Measurements from ENCODE around the gene DCAF15.

The DCAF15 gene

DNA sequence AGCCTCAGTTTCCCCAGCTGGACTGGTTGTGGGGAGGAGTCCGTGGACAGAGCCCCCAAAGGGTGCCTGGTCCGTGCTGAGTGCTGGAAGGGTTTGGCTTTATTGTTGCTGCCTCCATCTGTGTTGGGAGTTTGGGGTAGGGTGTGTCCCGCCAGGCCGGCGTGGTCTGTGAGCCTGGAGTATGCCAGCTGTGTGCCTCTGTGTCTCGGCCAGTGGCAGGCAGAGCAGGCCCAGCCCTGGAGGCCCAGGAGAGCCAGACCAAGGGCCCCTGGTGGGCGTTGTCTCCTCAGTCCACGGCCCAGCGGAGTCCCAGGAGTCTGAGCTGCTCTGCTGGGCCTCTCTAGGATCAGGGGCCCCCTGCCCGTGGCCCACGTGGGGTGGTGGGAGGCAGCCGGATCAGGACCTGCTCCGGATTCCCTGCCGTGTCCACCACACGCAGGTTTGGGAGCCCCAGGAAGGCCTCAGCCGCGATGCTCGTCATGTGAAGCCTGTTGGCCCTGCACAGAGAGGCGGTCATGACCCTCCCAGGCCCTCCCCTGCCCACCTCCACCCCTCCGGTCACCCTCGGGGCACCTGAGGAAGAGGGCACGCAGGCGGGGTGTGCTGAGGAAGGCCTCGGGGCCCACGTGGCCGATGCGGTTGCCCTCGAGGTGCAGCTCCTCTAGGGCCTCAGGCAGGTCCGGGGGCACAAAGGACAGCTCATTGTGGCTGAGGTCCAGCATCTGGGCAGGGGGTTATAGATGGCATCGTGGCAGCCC, 20.7 kb upstream of the DCAF15 start:
- no peak for DNase-seq

DNA sequence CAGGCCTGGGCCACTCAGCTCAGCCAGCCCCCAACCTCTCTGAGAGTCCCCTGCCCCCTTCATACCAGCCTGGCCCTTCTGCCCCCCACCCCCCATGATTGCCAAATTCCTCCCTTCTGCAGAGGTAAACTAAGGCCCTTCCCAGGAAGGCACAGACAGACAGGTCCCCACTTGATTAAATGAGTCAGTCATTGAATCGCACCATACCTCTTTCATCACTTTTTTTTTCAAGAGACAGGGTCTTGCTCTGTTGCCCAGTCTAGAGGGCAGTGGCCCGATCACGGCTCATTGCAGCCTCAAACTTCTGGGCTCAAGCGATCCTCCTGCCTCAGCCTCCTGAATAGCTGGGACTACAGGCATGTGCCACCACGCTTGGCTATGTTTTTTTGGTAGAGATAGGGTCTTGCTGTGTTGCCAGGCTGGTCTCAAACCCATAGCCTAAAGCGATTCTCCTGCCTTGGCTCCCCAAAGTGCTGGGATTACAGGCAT, 20.1 kb upstream of the DCAF15 start:
- no peak for DNase-seq

DNA sequence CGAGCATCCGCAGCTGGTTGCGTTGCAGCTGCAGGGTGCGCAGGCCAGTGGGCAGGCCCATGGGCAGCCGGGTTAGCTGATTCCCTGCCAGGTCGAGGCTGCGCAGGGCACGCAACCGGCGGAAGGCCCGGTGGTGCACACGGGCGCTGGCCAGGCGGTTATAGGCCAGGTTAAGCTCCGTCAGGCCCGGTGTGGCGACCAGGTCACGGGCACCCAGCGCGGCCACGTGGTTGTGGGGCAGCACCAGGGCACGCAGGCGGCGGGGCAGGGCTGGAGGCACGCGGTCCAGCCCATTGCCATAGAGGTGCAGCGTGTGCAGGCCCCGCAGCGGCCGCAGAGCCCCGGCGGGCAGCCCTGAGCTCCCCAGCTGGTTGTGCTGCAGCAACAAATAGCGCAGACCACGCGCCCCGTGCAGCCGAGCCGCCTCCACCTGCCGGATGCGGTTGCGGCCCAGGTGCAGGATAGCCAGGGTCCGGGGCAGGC, 19.4 kb upstream of the DCAF15 start:
- no peak for DNase-seq

DNA sequence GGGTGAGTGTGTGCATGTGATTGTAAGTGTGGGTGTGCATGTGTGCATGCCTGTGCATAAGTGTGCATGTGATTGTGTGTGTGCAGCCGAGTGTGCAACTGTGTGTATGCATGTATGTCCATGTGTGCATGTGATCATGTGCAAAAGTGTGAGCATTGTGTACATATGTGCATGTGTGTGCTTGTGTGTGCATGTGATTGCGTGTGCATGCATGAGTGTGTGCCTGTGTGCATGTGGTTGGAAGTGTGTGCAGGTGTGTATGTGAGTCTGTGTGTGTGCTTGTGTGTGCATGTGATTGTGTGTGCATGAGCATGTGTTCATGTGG, 17.6 kb upstream of the DCAF15 start:
- DNase-seq: no peak

DNA sequence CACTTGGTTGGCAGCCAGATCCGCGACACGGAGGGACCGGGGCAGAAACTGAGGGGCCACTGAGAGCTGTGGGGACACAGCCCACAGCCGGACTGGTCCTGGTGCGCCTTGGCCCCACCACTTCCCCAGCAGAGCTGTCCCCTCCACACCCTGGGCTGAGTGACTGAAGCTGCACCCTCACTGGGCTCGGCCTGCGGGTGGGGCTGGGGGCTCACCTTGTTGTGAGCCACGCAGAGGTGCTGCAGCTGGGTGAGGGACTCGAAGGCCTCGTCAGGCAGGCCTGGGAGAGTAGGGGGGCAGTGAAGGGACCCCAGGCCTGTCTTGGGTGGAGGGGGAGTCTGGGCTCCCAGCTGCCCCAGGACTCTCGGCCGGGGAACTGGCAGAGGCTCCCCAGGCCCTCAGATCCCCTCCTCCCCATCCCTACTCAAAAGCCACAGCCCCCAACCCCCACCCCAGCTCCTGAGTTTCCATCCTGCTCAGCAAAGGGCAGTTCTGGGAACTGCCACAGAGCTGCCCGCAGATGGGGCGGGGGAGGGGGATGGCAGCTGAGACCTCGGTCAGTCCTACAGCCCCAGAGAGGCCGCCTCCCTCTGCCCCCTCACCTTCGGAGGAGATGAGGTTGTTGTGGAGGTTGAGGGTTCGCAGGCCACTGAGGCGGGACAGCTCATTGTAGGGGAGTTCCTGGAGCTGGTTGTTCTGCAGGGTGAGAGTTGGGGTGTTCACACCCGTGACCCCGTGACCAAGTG, 16.4 kb upstream of the DCAF15 start:
- no peak for DNase-seq

DNA sequence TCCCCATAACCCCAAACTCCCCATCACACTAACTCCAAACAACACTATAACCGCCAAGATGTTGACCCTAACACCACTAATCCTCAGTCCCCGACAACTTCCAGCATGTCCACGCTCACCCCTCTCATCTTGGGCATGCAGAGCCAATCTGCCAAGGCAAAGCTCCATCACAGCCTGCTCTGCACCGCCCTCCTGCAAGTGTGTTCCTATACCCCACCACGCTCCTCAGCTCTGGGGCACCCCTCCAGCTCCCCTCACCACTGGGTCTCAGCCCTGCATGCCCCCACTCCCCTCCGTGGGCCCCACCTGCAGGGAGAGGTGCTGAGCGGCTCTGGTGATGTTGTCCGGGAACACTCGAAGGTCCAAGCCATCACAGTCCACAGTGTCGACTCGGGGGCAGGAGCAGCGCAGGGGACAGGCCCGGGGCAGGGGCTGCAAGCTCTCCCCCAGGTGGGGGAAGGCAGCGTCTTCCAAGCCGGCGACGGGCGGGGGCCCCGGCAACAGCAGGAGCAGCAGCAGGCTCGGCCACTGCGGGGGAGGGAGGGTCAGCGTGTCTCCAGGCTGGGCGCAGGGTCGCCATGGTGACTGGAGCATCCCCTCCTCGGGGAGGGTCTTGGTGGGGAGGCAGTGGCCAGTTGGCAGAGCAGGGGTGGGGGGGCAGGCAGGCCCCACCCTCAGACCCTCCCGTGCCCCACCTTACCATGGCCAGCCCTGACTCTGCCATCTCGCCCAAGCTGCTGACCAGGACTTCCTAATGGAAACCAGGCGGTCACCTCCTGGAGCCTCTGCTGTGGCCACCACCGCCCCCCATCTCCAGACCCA, 14.6 kb upstream of the DCAF15 start:
- DNase-seq: no peak

DNA sequence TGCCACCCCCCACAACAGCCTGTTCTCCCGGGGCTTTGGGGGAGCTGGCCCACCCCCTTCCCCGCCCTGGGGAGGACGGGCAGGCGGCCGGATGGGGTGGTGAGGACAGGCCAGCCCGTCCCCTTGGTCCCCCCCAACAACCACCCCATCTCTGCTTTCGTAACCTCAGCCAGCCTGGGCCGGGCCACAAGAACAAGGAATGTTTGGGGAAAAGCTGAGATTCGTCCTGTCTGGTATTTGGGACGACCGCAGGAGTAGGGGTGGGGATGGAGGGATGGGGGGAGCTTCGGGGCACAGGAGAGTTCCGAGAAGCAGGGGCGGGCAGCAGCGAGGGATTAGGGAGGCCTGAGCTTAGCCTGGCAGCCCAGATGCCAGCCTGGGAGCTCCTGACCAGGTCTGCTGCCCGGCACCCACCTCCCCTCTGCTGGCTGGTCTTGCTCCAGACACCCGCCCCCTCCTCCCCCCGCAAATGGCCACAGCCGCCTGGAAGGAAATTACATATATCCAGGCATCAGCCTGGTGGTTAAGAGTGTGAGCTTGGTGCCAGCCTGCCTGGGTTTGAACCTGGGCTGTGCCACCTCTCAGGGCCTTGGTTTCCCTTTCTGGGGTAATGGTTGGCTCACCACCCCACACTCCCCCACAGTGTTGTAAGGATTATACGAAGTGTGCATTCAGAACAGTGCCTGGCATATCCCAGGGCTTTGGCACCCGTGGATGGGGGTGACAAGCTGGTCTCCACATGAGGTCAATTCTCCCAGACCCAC, 13.8 kb upstream of the DCAF15 start, which contains the start of gene PODNL1:
TSS of gene PODNL1 (minus strand) at position 117 of the 764 bp plus-strand sequence. CDS start 236 bp downstream, outside the sequence.
- no peak for DNase-seq

DNA sequence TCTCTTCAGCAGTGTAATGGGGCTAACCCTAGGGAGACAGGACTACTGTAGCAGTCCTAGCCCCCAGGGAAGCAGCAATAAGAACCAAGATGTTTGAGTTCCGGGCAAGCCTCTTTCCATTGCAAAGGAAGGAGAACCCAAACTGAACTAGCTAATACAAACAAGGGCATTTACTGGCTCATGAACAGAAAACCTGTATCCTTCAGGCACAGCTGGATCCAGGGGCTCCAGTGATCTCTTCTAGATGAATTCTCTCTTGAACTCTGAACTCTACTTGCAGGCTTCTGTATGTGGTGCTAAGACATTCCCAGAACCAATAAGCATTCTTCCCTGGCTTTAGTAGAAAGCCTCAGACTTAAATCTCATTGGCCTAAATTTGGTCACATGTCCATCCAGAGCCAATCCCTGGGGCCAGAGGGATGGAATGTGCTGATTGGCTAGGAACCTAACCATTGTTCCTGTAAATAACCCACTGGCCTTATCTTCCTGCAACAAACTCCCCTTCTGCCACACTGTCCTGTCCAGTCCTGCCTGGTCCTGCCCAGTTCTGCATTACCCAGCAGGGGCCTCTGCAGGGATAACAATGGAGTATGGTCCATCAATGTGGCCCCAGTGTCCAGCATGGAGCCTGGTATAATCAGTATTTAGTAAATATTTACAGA, 10.2 kb upstream of the DCAF15 start:
- no peak for DNase-seq

DNA sequence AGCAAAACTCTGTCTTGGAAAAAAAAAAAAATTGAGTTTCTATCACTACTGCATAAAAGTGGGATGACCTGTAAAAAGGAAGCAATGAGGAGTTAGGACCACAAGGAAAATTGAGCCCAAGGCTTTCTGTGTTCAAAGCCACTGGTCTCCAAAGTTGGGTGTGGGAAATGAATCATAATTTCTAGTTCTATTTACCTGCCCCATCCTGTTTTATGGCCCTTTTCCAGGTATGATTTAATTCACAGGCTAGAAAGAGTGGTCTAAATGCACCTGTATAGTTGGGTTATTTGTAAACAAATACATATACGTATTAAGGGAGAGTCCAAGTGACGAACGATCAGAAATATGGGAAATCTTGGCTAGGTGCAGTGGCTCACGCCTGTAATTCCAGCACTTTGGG, 5.9 kb upstream of the DCAF15 start:
- no peak for DNase-seq

DNA sequence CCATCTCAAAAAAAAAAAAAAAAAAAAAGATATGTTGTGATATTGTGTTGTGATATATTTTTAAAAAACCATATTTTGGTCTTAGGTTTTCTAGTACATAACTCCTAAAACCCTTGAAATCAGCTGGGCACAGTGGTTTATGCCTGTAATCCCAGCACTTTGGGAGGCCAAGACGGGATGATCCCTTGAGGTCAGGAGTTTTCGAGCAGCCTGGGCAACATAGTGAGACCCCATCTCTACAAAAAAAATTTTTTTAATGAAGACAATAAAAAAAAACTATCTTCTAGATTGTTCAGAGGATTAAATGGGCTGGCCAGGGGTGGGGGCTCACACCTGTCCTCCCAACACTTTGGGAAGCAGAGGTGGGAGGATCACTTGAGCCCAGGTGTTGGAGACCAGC, 1.3 kb upstream of the DCAF15 start:
- DNase-seq: no peak

DNA sequence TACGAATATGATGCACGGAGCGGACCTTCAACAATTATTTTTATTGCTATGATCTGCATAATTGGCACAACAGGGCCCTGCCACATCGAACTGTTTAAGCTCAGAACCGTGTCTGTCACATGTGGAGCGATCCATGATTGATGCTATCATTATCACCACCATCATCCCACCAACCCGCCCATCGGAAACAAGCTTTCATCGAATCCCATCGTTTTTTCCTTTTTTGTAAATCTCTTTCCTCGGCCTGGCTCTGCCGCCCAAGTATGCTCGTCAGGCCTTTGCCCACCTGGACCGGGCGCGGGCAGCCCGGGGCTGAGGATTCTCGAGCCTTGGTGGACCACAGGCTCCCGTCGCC, 533 bp upstream of the DCAF15 start:
- DNase-seq: no peak

DNA sequence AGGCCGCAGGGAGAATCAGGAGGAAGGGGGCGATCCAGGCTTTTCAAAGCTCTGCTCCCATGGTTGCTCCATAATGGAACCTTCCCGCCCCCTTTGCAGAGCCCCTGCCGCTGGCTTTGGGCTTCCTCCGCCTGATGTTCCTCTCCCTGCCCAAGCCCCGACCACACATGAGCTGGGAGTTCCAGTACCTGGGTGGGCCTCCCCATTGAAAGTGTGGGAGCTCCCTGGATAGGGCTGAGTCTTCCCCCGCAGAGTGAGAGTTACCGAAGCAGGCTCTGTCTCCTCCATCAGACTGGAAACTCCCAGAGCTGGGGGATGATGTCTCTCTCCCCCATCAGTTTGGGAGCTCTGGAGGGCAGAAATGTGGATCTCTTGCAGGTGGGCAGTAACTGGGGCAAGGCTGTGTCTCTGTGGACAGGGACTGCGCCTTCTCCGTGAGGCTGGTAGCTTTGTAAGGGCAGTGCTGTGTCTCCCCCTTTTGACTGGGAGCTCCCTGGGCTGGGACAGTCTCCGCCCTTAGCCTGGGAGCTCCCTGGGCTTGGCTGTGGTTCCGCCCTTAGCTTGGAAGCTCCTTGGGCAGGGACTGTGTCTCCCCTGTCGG, 722 bp downstream of the DCAF15 start:
- no peak for DNase-seq

DNA sequence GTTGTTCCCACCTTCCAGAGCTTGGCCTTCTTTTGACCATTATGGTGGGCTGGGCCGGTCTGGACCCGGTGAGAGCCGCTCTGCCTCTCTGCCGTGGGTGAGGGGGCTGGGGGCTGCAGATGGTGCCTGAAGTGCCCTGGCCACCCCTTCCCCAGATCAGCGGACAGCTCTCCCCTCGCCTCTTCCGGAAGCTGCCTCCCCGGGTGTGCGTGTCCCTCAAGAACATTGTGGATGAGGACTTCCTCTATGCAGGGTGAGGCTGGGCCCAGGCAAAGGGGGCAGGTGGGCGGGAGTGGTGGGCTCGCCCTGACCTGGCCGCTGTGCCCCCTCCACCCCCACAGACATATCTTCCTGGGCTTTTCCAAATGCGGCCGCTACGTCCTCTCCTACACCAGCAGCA, 1.9 kb downstream of the DCAF15 start:
- no peak for DNase-seq

DNA sequence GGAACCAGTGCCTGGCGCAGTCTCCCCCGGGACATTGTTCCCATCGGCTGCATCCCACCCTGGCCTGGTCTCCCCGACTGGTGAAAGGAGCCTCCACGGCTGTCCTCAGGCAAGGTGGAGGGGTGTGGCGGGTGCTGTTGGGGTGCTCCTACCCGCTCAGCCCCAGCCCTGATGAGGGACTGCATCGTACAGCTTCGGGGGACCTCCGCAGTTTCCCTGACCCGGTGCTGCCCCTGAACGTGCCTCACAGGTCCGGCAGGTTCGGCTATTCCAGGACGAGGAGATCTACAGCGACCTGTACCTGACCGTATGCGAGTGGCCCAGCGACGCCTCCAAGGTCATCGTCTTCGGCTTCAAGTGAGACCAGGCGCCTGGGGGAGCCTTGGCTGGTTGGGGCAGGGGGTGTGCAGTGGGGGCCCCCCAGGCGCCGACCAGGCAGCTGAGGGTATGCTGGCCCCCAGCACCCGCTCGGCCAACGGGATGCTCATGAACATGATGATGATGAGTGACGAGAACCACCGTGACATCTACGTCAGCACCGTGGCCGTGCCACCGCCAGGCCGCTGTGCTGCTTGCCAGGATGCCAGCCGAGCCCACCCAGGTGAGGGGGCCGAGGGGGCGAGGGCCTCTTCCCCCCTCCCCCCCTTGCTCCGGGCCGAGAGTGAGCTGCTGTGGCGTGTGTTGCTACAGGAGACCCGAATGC, 3.5 kb downstream of the DCAF15 start:
- DNase-seq: no peak

DNA sequence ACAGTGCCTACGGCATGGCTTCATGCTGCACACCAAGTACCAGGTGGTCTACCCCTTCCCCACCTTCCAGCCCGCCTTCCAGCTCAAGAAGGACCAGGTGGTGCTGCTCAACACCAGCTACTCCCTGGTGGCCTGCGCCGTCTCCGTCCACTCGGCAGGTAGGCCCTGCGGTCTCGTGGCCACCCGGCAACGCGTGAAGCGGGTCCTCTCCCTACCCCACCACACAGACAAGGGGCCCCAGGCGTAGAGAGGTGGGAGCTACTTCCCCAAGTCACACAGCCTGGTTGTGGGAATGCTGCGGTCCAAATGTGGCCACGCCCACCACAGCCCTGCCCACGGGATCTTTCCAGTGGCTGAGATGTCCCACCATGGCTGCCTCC, 4.0 kb downstream of the DCAF15 start:
- no peak for DNase-seq

DNA sequence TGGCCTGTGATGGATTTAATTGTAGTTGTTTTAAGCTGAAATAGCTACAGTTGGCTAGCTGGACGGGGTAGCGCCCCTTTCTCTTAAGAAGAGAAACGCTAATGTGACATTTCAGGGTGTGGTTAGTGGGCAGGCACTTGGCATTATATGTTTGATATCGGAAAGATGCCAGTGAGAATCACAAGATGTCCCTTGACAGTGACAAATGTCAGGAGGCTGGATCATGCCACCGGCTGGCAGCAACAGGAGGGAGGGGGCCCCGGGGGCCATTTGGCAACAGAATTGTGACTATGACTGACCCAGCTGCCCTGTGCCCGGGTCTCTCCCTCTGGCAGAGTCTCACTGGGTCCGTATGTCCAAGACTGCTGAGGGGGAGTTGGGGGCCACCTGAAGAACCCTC, 4.7 kb downstream of the DCAF15 start:
- no peak for DNase-seq

DNA sequence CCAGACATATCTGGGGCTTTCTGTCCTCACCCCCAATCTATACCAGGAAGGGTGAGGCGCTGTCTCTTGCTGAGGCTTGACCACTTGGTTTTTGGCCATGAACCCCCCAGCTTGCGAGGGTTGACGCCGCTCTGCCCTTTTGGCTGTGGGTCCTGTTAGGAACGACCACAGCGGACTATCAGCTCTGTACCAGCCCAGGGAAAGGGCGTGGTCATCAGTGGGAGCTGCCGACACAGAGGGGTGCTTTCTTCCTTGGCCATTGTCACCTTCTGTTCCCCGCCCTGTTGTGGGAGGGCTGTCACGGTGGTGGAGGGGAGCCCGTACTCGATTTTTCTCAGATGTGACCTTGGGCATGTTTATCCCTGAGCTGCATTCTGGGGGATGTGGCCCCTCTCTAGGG, 5.7 kb downstream of the DCAF15 start:
- DNase-seq: no peak

DNA sequence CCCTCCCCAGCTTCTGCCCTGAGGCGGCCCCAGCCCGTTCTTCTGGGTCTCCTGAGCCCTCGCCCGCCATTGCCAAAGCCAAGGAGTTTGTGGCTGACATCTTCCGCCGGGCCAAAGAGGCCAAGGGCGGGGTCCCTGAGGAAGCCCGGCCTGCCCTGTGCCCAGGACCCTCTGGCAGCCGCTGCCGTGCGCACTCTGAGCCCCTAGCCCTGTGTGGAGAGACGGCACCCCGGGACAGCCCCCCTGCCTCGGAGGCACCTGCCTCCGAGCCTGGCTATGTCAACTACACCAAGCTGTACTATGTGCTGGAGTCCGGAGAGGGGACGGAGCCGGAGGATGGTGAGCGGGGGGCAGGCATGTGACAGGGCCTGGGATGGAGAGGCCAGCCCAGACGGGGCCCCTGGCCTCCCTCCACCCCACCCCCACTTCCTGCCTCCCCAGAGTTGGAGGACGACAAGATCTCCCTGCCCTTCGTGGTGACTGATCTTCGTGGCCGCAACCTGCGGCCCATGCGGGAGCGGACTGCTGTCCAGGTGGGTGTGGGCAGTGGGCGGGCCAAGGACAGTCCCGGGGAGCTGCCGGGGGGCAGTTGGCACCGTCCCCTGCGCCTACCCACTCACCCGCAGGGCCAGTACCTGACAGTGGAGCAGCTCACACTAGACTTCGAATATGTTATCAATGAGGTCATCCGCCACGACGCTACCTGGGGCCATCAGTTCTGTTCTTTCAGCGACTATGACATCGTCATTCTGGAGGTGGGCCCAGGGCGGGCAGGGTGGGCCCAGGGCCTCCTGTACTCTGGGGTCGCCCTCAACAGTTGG, 7.0 kb downstream of the DCAF15 start:
- DNase-seq: no peak

DNA sequence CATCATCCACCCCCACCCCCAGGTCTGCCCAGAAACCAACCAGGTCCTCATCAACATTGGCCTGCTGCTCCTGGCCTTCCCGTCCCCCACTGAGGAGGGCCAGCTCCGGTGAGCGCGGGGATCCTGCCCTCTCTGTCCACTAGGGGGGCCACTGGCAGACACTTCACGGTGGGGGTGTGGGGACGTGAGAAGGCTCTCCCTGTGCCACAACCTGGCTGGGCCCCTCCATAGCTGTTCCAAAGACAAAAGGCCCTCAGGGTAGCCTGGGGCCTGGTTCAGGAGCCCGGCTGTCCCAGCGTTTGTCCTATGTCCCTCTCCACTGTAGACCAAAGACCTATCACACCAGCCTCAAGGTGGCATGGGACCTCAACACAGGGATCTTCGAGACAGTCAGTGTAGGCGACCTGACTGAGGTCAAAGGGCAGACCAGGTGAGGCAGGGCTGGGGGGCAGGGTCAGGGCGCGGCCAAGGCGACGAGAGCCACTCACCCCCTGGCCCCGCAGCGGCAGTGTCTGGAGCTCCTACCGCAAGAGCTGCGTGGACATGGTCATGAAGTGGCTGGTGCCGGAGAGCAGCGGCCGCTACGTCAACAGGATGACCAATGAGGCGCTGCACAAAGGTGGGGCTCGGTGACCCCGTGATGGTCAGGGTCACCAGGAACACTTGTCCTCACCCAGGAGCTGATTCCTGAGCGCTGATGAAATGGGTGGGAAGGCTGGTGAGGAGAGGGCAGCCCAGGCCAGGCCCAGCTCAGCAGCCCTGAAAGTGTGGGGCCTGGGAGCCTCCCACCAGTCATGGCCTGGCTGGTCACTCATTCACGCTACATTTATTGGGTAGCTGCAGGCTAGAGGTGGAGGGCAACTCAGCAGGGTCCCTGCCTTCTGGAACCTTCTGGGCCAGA, 7.9 kb downstream of the DCAF15 start:
- no peak for DNase-seq
